ENCODE measurements around the gene RAB34.

Gene RAB34

DNA sequence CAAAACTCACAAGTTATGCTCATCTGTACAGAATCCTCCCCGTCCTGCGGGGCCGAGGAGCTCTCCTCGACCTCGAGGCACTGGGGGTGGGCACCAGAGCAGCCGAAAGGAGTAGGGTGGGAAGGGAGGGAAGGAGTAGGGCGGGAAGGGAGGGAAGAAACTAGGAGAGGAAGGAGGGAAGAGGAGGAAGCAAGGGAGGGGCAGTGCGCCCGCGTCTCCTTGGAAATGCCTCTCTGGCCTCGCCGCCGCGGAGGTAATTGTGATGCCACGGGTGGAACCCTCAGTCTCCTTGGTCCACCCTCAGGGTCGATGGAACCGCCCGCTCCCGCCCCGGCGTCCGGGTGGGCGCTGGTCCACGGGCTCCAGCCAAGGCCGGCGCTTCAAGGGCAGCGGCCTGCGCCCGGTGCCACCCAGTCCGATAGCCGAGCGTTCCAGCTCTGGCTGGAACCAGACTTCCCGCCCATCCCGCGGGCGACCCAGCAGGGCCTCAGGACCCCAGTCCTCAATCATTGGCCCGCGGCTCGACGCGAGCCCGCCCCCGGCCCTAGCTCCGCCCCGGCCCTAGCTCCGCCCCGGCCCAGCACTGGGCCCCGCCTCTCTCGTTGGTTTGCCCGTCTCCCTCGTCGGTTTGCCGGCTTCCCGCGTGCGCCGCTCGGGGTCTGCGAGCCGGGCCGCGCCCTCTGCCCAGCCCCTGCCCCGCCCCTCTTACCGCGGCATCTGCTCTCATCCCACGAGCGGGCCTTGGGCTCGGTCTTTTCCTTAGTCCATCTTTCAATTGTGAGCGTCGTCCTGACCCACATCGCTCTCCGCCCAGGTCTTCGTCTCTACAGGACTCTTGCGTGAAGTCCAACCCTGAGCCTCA, 6.6 kb downstream of the RAB34 start:
- peak; percentile 94 for DNase-seq

DNA sequence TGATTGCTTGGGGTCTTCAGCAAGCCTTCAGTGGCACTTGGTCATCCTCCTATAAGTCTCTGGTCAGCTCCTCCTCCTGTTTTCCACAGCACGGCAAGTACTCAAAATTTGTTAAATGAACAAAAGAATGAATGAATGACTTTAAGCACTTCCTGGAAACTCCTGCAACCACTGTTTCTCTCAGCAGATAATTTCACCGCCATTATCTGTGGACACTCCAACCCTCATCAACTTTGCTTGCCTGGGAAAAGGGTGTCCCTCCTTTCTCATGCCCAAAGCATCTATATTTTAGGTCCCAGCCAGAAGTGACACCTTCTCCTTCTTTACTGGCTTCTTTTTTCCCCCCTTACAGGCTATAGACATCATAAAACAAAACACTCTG, 10.3 kb downstream of the RAB34 start:
- no peak for DNase-seq

DNA sequence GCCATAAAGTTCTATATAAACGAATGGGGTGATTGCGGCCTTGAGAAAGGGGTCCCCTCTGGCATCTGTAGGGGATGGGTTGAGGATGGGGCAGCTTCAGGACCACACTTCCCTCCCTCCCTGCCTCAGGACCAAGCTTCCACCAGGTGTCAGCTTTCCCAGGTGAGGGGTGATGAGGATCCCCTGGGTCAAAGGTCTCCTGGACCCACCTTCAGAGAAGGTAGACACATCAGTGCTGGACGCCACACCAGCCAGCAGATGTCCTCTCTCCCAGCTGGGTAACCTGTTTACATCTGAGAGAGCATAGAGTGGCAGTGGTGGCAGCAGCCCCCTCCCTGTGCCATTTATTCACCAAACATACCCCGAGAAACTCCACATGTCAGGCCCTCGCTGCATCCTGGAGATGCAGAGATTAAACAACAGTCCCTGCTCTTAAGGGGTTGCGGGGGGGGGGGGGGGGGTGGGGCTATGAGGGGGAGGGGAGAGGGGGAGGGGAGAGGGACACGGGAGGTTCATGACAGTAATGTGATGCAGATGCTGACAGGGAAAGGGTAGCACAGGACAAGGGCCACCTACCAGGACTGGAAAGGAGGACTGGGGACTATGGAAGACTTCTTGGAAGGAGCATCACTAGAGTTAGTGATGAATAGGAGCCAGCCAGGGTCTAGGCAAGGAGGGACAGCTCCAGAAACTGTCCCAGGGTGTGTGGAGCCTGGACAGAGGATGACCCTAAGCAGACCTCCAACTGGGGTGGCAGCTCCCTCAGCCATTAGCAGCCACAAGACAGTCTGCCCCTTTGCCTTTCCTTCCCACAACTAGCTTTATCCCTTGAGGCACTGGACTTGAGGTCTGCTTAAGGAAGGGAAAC, 11.0 kb downstream of the RAB34 start:
- no peak for DNase-seq

DNA sequence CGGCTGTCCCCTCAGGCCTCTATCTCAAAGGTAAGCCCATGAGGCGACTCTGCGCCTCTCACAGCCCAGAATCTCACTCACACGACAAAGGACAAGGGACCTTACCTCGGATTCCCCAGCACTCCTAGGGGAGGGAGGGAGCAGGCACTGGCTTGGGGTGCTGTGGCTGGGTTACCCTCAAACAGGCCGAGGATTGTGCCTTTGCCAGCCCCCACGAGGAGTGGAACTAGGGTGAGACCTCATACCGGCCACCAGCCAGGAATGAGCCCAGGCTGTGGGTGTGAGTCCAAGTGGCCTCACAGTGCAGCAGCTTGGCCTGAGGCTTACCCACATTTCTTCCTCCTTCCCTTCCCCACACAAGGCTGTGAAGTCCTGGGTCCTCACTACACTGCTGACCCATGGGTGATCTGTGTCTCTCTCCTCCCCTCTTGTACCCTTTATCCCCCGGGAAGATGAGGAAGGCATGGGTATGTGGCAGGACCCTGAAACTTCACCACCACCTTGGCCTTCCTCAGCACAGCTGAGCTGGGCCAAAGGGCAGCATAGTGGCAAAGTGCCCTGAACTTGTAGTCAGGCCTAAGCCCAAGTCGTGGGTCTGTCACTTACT, 11.8 kb downstream of the RAB34 start:
- DNase-seq, result no peak

DNA sequence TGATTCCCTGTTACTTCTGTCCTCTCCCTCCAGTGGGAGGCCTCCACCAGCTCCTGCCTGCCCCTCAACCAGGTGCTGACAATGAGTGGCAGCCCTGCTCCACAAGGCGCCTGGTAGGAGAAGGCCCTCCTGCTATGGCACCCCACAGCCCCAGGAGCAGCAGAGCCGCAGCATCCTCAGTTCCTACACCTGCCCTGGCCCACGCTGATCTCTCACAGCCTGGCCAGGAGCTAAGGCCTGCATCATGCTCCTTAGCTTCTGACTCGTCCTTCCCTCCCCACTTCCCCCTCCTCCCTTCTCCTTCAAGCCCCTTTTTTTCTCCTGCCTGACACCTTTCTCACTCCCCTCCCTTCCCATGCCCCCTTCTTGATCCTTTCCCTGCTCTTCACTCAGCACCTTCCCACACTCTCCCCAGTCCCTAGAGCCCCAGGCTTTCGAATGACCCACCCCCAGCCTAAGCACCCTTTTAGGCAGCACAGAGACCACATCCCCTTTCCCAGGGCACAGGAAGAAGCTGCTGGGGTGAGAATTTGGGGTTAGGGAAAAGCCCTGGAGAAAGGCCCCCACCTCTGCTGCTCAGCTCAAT, 12.5 kb downstream of the RAB34 start:
- no peak for DNase-seq

DNA sequence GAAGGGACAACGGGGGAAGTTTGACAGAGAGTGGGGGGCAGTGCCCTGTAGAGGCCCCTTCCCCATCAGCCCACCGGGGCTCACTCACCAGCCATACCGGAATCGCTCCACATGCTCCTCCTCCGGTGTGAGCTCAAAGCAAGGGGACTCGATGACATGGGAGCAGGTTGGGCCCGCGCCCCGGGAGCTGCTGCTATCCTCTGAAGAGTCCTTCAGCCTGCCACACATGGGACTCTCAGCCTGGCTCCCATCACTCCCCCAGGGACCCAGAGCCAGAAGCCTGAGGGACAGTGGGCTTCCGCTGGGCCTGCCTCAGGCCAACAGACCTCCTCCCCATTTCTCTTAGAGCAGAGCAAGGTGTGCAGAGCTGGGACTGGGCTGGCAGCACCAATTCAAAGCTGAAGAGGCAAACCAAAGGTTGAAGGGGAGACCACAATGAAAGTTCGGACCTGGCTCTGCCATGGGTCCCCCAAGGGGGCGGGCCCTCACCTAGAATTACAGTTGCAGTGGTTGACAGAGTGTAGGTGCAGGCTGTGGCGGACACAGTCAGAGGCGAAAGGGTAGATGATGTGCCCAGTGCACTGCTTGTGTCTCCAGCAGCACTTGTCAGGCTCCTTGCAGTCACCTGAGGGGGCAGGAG, 13.3 kb downstream of the RAB34 start:
- no peak for DNase-seq

DNA sequence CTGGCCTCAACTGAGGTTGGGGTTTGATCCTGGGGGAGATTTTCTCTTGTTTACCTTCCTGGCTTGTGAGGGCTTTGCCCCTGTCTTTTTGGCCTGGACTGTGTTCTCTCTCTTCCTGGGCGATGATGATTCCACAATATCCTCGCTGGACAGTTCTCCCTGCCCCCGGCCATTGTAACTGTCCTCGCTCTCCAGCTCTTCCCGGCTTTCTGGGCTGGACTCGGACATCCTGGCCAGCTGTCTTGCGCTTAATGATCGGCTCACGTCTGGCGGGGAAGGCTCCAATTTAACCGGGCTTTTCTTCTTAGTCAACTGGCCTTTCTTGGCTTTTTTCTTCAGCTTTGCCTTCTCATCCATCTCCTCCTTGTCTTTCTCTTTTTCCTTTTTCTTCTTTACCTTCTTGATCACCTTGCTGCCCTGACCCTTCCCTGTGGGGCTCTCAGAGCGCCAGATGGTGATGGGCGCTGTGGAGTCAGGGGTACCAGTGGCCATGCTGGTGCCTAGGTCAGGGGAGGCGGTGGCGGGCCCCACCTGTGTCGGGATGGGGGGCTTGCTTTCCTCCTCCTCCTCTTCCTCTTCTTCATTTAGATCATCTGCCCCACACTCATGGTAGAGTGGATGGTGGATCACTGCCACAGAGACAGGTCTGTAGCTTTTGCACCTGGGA, 14.0 kb downstream of the RAB34 start:
- no peak for DNase-seq

DNA sequence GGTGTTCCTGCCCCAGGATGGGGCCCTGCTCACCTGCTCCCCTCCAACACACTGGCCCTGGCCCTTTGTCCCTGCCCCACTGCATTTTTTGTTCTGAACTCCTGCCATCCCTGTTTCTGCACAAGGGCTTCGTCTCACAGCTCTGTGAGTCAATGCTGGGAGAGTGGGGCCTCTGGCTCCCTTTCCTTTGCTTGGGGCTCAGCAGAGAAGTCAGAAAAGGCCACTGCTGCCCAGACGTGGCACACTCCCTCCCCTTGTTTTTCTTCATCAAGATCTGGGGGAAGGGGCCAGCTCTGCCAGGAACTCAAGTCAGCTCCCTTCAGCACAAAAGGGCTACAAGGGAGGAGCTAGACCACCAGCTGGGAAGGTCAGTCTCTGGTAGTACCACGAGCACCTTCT, 14.9 kb downstream of the RAB34 start:
- DNase-seq, result no peak

DNA sequence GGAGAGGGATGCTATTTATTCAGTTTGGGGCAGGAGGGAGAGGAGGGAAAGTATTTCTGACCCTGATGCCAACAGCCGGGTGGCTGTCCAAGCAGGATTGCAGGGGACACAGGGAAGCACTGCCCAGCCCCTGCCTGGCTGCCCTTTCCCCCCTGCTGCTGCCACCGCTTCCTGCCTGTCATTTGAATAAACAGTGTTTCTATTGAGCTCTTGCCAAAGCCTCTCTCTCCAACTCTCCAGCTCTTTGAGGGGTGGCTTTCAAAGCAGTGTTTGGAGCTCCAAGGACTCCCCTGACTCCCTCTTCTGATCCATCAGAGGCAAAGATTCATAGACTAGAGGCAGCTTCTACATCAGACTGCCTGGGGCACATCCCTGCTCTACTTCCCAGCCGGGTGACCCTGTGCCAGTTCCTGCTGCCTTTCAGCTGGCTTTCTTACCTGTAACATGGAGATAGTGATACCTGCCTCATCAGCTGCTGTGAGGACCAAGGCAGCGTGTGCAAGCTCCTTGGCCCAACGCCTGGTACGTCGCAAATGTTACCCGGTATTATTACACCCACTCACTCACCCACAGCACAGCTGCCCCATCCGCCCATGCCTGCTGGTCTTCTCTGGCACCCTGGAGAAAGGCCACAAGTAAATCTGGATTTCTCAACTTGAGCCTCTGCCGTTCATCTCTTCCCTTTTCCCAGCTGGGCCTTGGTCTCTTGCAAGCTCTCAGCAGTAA, 15.5 kb downstream of the RAB34 start:
- DNase-seq, result no peak

DNA sequence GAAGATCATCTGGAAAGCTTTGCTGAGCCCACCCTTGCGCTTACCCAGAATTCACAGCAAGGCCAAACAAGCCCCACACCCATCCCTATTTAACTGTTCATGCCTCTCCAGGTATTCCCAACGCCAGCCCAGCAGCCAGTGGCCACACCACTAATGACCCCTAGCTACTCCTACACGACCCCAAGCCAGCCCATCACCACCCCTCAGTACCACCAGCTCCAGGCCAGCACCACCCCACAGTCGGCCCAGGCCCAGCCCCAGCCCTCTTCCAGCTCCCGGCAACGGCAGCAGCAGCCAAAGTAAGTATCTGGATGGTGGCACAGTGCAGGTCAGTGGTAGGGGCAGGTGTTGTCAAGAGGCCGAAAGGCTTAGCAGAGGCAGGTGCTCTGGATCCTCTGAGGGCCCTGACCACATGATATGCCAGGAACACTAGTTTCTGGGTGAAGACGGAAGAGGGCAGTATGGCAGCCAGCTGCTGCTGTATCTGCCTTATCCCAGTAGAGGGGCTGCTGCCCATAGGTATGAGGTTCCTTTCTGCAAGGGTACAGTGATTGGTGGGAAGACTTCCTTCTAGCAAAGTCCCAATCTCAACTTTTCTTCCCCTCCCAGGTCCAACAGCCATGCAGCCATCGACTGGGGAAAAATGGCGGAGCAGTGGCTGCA, 16.7 kb downstream of the RAB34 start:
- peak; percentile 76 for DNase-seq

DNA sequence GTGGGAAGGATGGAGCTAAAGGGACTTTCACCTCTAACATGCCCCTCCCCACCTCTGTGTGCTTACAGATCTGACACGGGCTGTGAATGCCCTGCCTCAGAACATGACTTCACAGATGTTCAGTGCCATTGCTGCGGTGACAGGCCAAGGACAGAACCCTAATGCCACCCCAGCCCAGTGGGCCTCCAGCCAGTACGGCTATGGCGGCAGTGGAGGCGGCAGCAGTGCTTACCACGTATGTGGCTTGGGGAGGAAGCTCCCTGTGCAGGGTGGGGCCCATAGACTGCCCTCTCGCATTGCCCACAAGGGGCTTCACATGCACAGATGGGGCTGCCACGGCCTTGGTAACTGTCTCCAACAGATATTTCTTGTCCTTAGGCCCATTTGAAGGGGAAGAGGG, 17.4 kb downstream of the RAB34 start:
- DNase-seq, result no peak

DNA sequence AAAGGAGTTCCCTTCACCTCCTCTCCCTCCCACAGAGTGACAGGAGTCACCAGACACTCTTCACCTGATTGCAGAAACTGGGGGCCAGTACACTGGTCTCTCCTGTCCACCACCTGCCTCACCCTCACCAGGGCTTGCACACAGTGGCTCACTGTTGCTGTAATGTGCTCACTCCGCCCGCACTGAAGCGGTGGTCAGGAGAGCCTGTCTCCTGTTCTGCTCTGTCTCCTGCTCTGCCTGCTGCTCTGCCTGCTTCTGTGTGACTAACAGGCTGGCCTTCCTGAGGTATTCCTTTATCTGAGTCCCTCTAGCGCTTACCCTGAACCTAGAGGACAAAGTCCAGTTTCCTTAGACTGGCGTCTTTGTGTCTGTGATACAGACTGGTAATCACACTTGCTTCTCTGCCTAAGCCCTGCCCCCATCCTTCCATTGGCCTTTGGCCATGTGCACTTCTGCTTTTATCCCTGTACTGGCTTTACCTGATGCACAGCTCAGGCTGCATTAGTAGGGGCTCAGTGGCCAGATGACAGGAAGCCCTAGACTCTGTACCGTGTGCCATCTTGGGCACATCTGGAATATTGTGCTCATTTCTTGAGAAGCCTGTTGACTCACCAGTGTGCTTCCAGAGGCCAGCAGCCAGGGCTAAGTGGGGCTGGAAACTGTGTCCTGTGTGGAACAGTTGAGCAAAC, 19.3 kb downstream of the RAB34 start:
- no peak for DNase-seq

DNA sequence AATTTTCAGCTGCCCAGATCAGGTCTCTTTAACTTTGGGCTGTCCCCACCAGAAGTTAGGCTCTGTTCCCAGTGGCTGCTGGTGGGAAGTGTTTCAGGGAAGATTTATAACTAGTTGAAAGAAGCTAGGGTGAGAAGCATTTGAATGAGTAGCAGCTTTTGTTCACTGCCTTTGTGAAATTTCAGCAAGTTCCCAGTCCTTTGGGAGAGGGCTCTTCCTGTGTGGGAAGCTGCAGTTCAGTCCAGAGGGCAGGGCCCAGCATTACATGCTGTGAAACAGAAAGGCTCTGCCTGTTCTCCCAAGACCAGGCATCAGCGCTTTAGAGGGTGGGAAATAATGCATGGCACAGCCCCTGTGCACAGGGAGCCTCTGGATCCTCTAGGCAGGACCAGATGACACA, 23.8 kb downstream of the RAB34 start:
- no peak for DNase-seq

DNA sequence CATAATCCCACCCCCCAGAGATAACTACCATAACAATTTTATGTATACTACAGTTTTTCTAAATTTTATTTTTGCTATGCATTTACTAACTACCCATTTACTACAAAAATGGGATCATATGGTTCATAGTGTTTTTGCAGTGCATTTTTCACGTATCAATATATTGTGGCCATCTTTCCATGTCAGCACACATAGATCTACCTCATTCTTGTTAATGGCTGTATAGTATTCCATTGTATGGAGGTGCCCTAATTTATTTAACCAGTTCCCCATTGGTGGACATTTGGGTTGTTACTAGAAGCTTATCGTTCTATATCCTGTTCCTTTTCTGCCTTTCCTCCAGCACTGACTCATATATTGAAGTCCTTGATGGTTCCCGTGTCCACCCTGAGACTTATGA, 28.7 kb downstream of the RAB34 start:
- no peak for DNase-seq

DNA sequence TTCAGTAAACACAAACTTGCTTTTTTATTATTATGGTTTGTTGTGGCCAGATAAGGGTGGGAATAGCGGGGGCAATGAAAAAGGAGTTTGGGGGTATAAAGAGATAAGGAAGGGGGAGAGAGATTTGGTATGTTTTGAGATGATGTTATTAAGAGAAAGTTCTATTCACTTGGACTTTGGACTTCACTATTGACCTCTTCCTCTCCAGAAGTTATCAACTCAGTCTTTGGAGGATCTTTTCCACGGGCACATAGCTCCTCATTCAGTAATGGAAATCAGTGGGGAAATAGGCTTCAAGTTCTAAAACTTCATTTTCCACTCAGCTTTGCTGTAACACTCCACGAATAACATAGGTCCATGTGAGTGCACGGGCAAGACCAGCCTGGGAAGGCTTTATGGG, 29.2 kb downstream of the RAB34 start:
- DNase-seq, result no peak

DNA sequence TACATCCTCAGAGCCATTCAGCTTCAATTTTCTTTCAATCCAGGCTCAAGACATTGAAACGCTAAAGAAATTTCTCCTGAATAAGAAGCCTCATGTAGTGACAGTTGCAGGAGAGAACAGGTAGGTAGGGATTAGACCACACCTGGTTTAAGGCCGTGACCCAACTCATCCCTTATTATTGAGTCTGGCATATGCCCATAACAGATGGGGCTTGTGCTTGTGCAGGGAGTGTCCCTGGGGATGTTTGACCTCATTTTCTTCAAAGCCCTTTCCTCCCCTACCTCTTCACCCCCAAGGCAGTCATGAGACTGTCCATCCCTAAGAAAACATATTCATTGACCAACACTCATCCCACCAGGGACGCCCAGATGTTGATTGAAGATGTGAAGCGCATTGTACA, 31.4 kb downstream of the RAB34 start:
- DNase-seq, result no peak

DNA sequence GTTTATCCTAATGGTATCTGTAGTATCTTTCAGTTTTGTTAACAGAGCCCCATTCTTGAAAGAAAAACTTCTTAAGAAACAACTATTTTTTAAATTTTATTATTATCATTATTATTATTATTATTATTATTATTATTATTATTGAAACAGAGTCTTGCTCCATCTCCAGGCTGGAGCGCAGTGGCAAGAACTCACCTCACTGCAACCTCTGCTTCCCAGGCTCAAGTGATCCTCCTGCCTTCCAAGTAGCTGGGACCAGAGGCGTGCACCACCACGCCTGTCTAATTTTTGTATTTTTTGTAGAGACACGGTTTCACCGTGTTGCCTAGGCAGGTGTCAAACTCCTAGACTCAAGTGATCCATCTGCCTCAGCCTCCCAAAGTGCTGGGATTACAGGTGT, 32.3 kb downstream of the RAB34 start:
- DNase-seq, result no peak

DNA sequence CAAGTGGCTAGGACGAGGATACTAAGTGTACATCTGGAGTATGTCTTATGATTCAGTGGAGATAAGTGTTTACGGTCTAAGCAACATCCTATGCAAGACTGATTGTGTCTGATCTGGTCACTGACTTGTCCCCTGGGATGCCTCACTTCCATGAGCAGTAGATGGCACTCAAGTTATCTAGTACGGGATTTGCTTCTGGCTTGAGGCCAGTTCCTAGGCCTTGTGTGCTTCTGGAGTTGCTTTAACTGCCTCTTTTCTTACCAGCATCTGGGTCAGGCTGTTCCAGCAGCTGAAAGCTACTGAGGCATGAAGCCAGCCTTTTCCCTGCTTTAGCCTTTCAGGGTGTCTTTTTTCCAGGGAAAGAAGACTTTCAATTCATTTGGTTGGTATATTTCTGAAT, 32.7 kb downstream of the RAB34 start:
- DNase-seq, result no peak

DNA sequence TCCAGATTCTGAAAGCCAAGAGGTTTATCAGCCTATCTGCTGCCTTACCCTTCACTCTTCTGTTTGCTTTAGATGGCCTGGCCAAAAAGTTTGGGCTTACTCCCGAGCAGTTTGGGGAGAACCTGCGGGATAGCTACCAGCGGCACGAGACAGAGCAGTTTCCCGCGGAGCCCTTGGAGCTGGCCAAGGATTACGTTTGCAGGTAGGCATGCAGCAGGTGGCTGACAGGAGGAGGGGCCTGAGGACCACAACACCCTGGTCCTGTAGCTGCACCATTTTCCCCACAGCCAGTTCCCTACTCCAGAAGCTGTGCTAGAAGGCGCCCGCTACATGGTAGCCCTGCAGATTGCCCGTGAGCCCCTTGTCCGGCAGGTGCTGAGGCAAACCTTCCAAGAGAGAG, 35.0 kb downstream of the RAB34 start:
- no peak for DNase-seq

DNA sequence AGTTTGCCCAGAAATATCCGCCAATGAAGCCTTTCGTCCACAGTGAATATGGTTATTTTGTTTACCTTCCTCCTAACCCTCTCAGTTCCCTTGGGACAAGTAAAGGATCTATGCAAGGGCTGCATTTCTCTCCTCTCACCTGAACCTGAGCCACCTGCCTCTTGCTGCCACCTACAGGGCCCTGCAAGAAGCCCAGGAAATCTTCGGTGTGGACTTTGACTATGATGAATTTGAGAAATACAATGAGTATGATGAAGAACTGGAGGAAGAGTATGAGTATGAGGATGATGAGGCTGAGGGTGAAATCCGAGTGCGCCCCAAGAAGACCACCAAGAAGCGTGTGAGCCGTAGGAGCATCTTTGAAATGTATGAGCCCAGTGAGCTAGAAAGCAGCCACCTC, 41.7 kb downstream of the RAB34 start:
- no peak for DNase-seq
